Right lobe of liver (tissue), 4 donors: ENCODE results near the gene GPI.

Source experiments
- CTCF ChIP-seq, 4 donors: fragments of 200-600 bp in 3 of 4; fragments of 450-650 bp in 1 of 4; IDR thresholded peaks; one replicate each; pipeline versions ENCODE4 v1.5.1 to v1.8.0; 2016 to 2022; ENCODE audit warnings: antibody characterized with exemption in 4 of 4, mild to moderate bottlenecking in 2 of 4
- POLR2A ChIP-seq: fragments of 450-650 bp; IDR thresholded peaks from one replicate; pipeline ENCODE4 v1.6.1; 2017; ENCODE audit warnings: antibody characterized with exemption, mild to moderate bottlenecking
- donor health status: DM: no; HTN: no; CAD: no.
- donor health status: DM: no; HTN: no; CAD: no.
- donor health status: DM: no; HTN: yes; CAD: no.

- TF ChIP-seq CTCF (IDR thresholded peaks at IDR 0.05) (no peak), POLR2A (no peak)
Observed at GRCh38 chr19:34365463-34366401, 736 bp downstream of the GPI start.
